Mesothelial cell of epicardium (in vitro differentiated cells): ENCODE results near the gene TULP4. TPM values are rescaled to one million over a fixed set of nuclear protein-coding genes. Genes with fewer than 3 reads are reported as not detected.
A peak's percentile ranks its signal among the peaks of the same experiment; 100 is the strongest.

Experiments
- DNase-seq, 2 experiments: peaks; one replicate each; pipeline ENCODE4 v3.0.0; 2021; ENCODE audit warnings: low spot score in 2 of 2; ENCODE audit not compliant: unreplicated experiment in 2 of 2
- H3K27ac Mint-ChIP-seq: 2 replicates; pipeline ENCODE4 v1.8.0; 2021; ENCODE audit warnings: mixed read lengths
- H3K27me3 Mint-ChIP-seq: 2 replicates; pipeline ENCODE4 v1.8.0; 2021; ENCODE audit warnings: low read depth, mixed read lengths
- H3K36me3 Mint-ChIP-seq: 2 replicates; pipeline ENCODE4 v1.8.0; 2021; ENCODE audit warnings: mixed read lengths
- H3K4me1 Mint-ChIP-seq: 2 replicates; pipeline ENCODE4 v1.8.0; 2021; ENCODE audit warnings: mixed read lengths
- H3K4me3 Mint-ChIP-seq: 2 replicates; pipeline ENCODE4 v1.8.0; 2021; ENCODE audit warnings: mild to moderate bottlenecking, moderate library complexity, mixed read lengths
- H3K9me3 Mint-ChIP-seq: 2 replicates; pipeline ENCODE4 v1.8.0; 2021; ENCODE audit warnings: mixed read lengths
- CTCF ChIP-seq: fragments of 200-600 bp; sonication (generic); IDR thresholded peaks from one replicate; pipeline ENCODE4 v1.5.0; 2021; ENCODE audit warnings: antibody characterized with exemption; ENCODE audit not compliant: unreplicated experiment
- total RNA-seq: library from RNA; stranded (reverse); gene quantifications from 3 replicates; pipeline ENCODE4 v1.2.1, GENCODE V29; 2021

Gene TULP4
- total RNA-seq, 1 donor from 2014 or later, result 135 TPM

GRCh38 chr6:158416883-158417759 lies 104.9 kb downstream of the TULP4 start:
- DNase-seq, result no peak

GRCh38 chr6:158417760-158418098 lies 105.5 kb downstream of the TULP4 start:
- no peak for TF ChIP-seq CTCF
- H3K4me3 Mint-ChIP-seq, result no peak overlapping the region
- peaks cover 18% of the 10 kb centered on the region for H3K9me3 Mint-ChIP-seq
- no peak for DNase-seq
- H3K27me3 Mint-ChIP-seq, result no peaks in the 10 kb centered on the region
- H3K4me1 Mint-ChIP-seq, result no peaks in the 10 kb centered on the region
- peaks cover 56% of the 10 kb centered on the region for H3K36me3 Mint-ChIP-seq
- H3K27ac Mint-ChIP-seq, result peak overlapping the region; percentile 43

More at GRCh38 chr6:158416883-158417759, 104.9 kb downstream of the TULP4 start:
- Mint-ChIP-seq H3K36me3 (peaks cover 53% of the 10 kb centered on the region), H3K27ac (peak overlapping the region; percentile 43), H3K27me3 (no peaks in the 10 kb centered on the region), H3K4me3 (no peak overlapping the region), H3K4me1 (no peaks in the 10 kb centered on the region), H3K9me3 (peaks cover 14% of the 10 kb centered on the region)
- TF ChIP-seq CTCF, result no peak

- peaks cover 22% of the 10 kb centered on the region for H3K9me3 Mint-ChIP-seq
- TF ChIP-seq CTCF, result no peak
- peaks cover 53% of the 10 kb centered on the region for H3K36me3 Mint-ChIP-seq
- H3K4me3 Mint-ChIP-seq, result no peak overlapping the region
- H3K4me1 Mint-ChIP-seq, result no peaks in the 10 kb centered on the region
- H3K27ac Mint-ChIP-seq, result no peak overlapping the region
- no peak for DNase-seq
- H3K27me3 Mint-ChIP-seq, result no peaks in the 10 kb centered on the region
Measured at GRCh38 chr6:158418501-158418900, 106.2 kb downstream of the TULP4 start.

GRCh38 chr6:158419339-158419909 lies 107.2 kb downstream of the TULP4 start:
- H3K9me3 Mint-ChIP-seq, result peaks cover 27% of the 10 kb centered on the region
- no peak overlapping the region for H3K27ac Mint-ChIP-seq
- no peak for TF ChIP-seq CTCF
- no peaks in the 10 kb centered on the region for H3K27me3 Mint-ChIP-seq
- peaks cover 50% of the 10 kb centered on the region for H3K36me3 Mint-ChIP-seq
- H3K4me1 Mint-ChIP-seq, result no peaks in the 10 kb centered on the region
- no peak for DNase-seq
- no peak overlapping the region for H3K4me3 Mint-ChIP-seq

GRCh38 chr6:158421381-158421780 lies 109.1 kb downstream of the TULP4 start:
- H3K27ac Mint-ChIP-seq, result no peak overlapping the region
- TF ChIP-seq CTCF, result no peak
- no peak overlapping the region for H3K4me3 Mint-ChIP-seq
- no peak for DNase-seq
- peaks cover 51% of the 10 kb centered on the region for H3K36me3 Mint-ChIP-seq
- H3K9me3 Mint-ChIP-seq, result peaks cover 37% of the 10 kb centered on the region
- H3K27me3 Mint-ChIP-seq, result no peaks in the 10 kb centered on the region
- H3K4me1 Mint-ChIP-seq, result no peaks in the 10 kb centered on the region
